Measurements from ENCODE around the gene PET117. TPM values are rescaled to one million over a fixed set of nuclear protein-coding genes. Genes with fewer than 3 reads are reported as not detected.

Gene PET117
- total and polyA plus RNA-seq, 7 experiments from 2014 or later = 9.0 to 44.7 (median 17.2) TPM

GRCh38 chr20:18144541-18145099 is 7.0 kb downstream of the PET117 start:
- CTCF ChIA-PET = interaction anchor here (0.5 to 0.6 kb wide), 2 partner anchors 30 to 656 kb away, joined by 3 to 5 read pairs; no protein-coding TSS in a partner anchor
- H3K27ac Mint-ChIP-seq = no peak overlapping the region

GRCh38 chr20:18154342-18154741 is 16.7 kb downstream of the PET117 start:
- H3K4me1 ChIP-seq (ENCODE audit: control insufficient read depth in 2 of 2, insufficient read depth in 2 of 2, low read length in 2 of 2) = no peaks in the 10 kb centered on the region
- ATAC-seq (no peak), DNase-seq (no peak)
- peaks cover 0 to 15% (median 0%) of the 10 kb centered on the region in 7 donors for H3K4me1 Mint-ChIP-seq
- H3K27me3 ChIP-seq (ENCODE audit: control insufficient read depth in 2 of 2, insufficient read depth in 2 of 2, low read length in 2 of 2) = no peaks in the 10 kb centered on the region
- ChIA-PET POLR2A (interaction anchor here (1.5 kb wide), 1 partner anchor 16 kb away, joined by 4 read pairs; no protein-coding TSS in a partner anchor), CTCF (interaction anchor here (1.1 kb wide), 1 partner anchor 13 kb away, joined by 3 read pairs; no protein-coding TSS in a partner anchor)
- peaks cover 10 to 59% (median 10%) of the 10 kb centered on the region in 3 experiments for H3K36me3 ChIP-seq (ENCODE audit: control insufficient read depth in 2 of 3, insufficient read depth in 3 of 3, low read length in 3 of 3)
- H3K4me3 ChIP-seq (ENCODE audit: low read length) = no peak overlapping the region
- no peak overlapping the region for H3K4me3 Mint-ChIP-seq
- H3K9me3 ChIP-seq (ENCODE audit: control insufficient read depth in 2 of 3, low read length in 3 of 3) = no peaks in the 10 kb centered on the region
- H3K27me3 Mint-ChIP-seq = no peaks in the 10 kb centered on the region
- intact Hi-C loops (cut with micrococcal nuclease) = no loop called here
- peaks cover 5 to 61% (median 19%) of the 10 kb centered on the region in 5 donors for H3K36me3 Mint-ChIP-seq
- H3K27ac Mint-ChIP-seq = no peak overlapping the region
- H3K27ac ChIP-seq (ENCODE audit: low read depth, low read length) = no peak overlapping the region
- no peaks in the 10 kb centered on the region for H3K9me3 Mint-ChIP-seq

More at GRCh38 chr20:18144541-18145099, 7.0 kb downstream of the PET117 start:
- intact Hi-C loops (cut with micrococcal nuclease) = no loop called here
- Histone ChIP-seq H3K9me3 (ENCODE audit: control insufficient read depth in 2 of 3, low read length in 3 of 3) (no peaks in the 10 kb centered on the region), H3K4me1 (ENCODE audit: control insufficient read depth in 2 of 2, insufficient read depth in 2 of 2, low read length in 2 of 2) (peaks cover 4 to 5% of the 10 kb centered on the region in 2 donors), H3K27ac (ENCODE audit: low read depth, low read length) (no peak overlapping the region), H3K27me3 (ENCODE audit: control insufficient read depth in 2 of 2, insufficient read depth in 2 of 2, low read length in 2 of 2) (no peaks in the 10 kb centered on the region), H3K36me3 (ENCODE audit: control insufficient read depth in 2 of 3, insufficient read depth in 3 of 3, low read length in 3 of 3) (peaks cover 0 to 42% (median 0%) of the 10 kb centered on the region in 3 experiments), H3K4me3 (ENCODE audit: low read length) (no peak overlapping the region)
- peak overlapping the region in 1 of 10 donors; percentile 14 for H3K4me3 Mint-ChIP-seq
- ATAC-seq = no peak
- peaks cover 13 to 43% (median 31%) of the 10 kb centered on the region in 7 donors for H3K4me1 Mint-ChIP-seq
- DNase-seq = no peak
- H3K36me3 Mint-ChIP-seq = peaks cover 8 to 39% (median 12%) of the 10 kb centered on the region in 5 donors
- H3K9me3 Mint-ChIP-seq = no peaks in the 10 kb centered on the region
- H3K27me3 Mint-ChIP-seq = no peaks in the 10 kb centered on the region
- POLR2A ChIA-PET = interaction anchor here (0.6 kb wide), 1 partner anchor 23 kb away, joined by 3 read pairs; no protein-coding TSS in a partner anchor

GRCh38 chr20:18156045-18156444 is 18.4 kb downstream of the PET117 start:
- H3K27me3 ChIP-seq (ENCODE audit: control insufficient read depth in 2 of 2, insufficient read depth in 2 of 2, low read length in 2 of 2) = no peaks in the 10 kb centered on the region
- Mint-ChIP-seq H3K4me3 (no peak overlapping the region), H3K4me1 (peaks cover 0 to 13% (median 0%) of the 10 kb centered on the region in 7 donors), H3K27ac (no peak overlapping the region), H3K36me3 (peaks cover 5 to 52% (median 23%) of the 10 kb centered on the region in 5 donors), H3K9me3 (no peaks in the 10 kb centered on the region), H3K27me3 (no peaks in the 10 kb centered on the region)
- no peak overlapping the region for H3K4me3 ChIP-seq (ENCODE audit: low read length)
- H3K4me1 ChIP-seq (ENCODE audit: control insufficient read depth in 2 of 2, insufficient read depth in 2 of 2, low read length in 2 of 2) = no peaks in the 10 kb centered on the region
- H3K27ac ChIP-seq (ENCODE audit: low read depth, low read length) = no peak overlapping the region
- POLR2A ChIA-PET = no interaction called here
- DNase-seq = no peak
- no peaks in the 10 kb centered on the region for H3K9me3 ChIP-seq (ENCODE audit: control insufficient read depth in 2 of 3, low read length in 3 of 3)
- CTCF ChIA-PET = no interaction called here
- peaks cover 10 to 50% (median 12%) of the 10 kb centered on the region in 3 experiments for H3K36me3 ChIP-seq (ENCODE audit: control insufficient read depth in 2 of 3, insufficient read depth in 3 of 3, low read length in 3 of 3)
- ATAC-seq = no peak
- intact Hi-C loops (cut with micrococcal nuclease) = no loop called here

DNA sequence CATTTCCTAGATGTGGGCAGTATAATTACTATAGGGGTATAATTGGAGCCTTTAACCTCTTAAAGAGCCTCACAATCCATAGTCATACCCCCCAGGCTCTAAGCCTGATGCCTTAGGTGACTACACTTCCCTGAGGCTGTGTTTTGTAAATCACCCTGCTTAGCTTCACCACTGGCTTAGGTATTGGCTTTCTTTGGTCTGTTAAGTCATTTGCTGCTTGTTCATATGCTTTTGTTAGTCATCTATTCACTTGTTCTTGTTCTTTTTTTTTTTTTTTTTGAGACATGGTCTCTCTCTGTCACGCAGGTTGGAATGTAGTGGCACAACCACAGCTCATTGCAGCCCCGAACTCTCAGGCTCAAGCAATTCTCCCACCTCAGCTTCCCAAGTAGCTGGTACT is 26.7 kb downstream of the PET117 start:
- POLR2A ChIA-PET = no interaction called here
- no peak for DNase-seq
- Histone ChIP-seq H3K4me1 (ENCODE audit: control insufficient read depth in 2 of 2, insufficient read depth in 2 of 2, low read length in 2 of 2) (peaks cover 10 to 16% of the 10 kb centered on the region in 2 donors), H3K9me3 (ENCODE audit: control insufficient read depth in 2 of 3, low read length in 3 of 3) (no peaks in the 10 kb centered on the region), H3K27me3 (ENCODE audit: control insufficient read depth in 2 of 2, insufficient read depth in 2 of 2, low read length in 2 of 2) (no peaks in the 10 kb centered on the region), H3K4me3 (ENCODE audit: low read length) (no peak overlapping the region), H3K36me3 (ENCODE audit: control insufficient read depth in 2 of 3, insufficient read depth in 3 of 3, low read length in 3 of 3) (peaks cover 0 to 40% (median 2%) of the 10 kb centered on the region in 3 experiments), H3K27ac (ENCODE audit: low read depth, low read length) (no peak overlapping the region)
- Mint-ChIP-seq H3K27me3 (no peaks in the 10 kb centered on the region), H3K4me1 (peaks cover 25 to 71% (median 63%) of the 10 kb centered on the region in 7 donors), H3K36me3 (peaks cover 18 to 65% (median 26%) of the 10 kb centered on the region in 5 donors), H3K9me3 (no peaks in the 10 kb centered on the region), H3K4me3 (peak overlapping the region in 6 of 10 donors; percentile 4 to 39 (median 18)), H3K27ac (peak overlapping the region in 6 of 9 donors; percentile 32 to 66 (median 52))
- intact Hi-C loops (cut with micrococcal nuclease) = no loop called here
- no peak for ATAC-seq
- CTCF ChIA-PET = interaction anchor here (0.6 kb wide), 1 partner anchor 45 kb away, joined by 3 read pairs; no protein-coding TSS in a partner anchor

DNA sequence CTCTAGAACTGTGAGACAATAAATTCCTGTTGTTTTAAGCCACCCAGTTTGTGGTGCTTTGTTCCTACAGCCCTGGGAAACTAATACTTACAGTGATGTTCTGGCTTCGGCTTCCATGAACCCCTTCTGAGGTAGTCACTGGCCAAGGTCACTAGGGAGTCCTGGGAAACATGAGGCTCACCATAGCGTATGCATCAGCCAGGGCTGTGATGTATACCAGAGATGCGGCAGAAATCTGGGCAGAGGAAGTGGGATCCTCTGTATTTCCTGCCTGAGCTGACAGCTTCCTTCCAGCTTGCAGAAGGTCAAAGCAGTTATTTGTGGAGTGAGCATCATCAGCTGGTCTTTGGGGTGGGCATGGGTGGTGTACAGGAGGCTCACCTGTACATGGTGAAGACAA is 27.9 kb downstream of the PET117 start:
- Mint-ChIP-seq H3K27ac (peak overlapping the region in 8 of 9 donors; percentile 22 to 87 (median 60)), H3K9me3 (no peaks in the 10 kb centered on the region), H3K27me3 (no peaks in the 10 kb centered on the region), H3K4me3 (peak overlapping the region; percentile 29 to 71 (median 60)), H3K36me3 (peaks cover 19 to 70% (median 32%) of the 10 kb centered on the region in 5 donors), H3K4me1 (peaks cover 25 to 77% (median 69%) of the 10 kb centered on the region in 7 donors)
- peak overlapping the region; percentile 48 for H3K27ac ChIP-seq (ENCODE audit: low read depth, low read length)
- ChIA-PET POLR2A (no interaction called here), CTCF (no interaction called here)
- ATAC-seq (no peak), DNase-seq (peak in 1 of 9 donors; percentile 0)
- no peak overlapping the region for H3K4me3 ChIP-seq (ENCODE audit: low read length)
- H3K36me3 ChIP-seq (ENCODE audit: control insufficient read depth in 2 of 3, insufficient read depth in 3 of 3, low read length in 3 of 3) = peaks cover 0 to 46% (median 0%) of the 10 kb centered on the region in 3 experiments
- intact Hi-C loops (cut with micrococcal nuclease) = no loop called here
- H3K27me3 ChIP-seq (ENCODE audit: control insufficient read depth in 2 of 2, insufficient read depth in 2 of 2, low read length in 2 of 2) = no peaks in the 10 kb centered on the region
- no peaks in the 10 kb centered on the region for H3K9me3 ChIP-seq (ENCODE audit: control insufficient read depth in 2 of 3, low read length in 3 of 3)
- H3K4me1 ChIP-seq (ENCODE audit: control insufficient read depth in 2 of 2, insufficient read depth in 2 of 2, low read length in 2 of 2) = peaks cover 10 to 16% of the 10 kb centered on the region in 2 donors

DNA sequence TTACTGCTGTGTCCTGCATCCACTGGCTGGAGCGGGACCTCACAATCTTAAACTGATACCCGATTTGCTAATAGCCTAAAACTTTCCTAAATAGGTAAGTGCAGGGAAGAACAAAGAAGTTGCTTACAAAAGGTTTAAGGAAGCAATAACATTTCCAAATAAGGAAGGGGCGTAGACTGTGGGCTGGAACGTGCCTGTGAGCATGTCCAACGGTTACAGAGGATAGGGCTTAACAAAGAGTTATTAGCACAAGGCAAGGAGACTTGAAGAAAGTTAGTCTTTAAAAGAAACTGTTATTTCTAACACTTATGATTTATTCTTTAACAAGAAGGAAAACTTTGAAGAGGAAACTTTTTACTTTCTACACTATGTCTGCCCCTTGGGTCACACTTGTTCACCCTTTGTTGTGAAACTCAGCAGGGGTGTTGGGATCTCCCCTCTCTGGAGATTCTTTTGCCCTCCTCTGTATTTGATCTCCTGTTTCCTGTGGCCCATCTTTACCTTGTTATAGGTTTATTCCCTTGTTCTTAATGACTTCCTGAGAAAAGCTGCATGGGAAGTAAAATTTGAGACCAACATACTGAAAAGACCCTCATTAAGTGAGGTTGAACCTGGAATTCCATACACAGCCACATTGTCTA is 28.7 kb downstream of the PET117 start:
- no peak overlapping the region for H3K27ac ChIP-seq (ENCODE audit: low read depth, low read length)
- no peaks in the 10 kb centered on the region for H3K9me3 ChIP-seq (ENCODE audit: control insufficient read depth in 2 of 3, low read length in 3 of 3)
- Mint-ChIP-seq H3K4me1 (peaks cover 25 to 83% (median 76%) of the 10 kb centered on the region in 7 donors), H3K27me3 (no peaks in the 10 kb centered on the region), H3K4me3 (peak overlapping the region in 6 of 10 donors; percentile 6 to 67 (median 52)), H3K27ac (peak overlapping the region in 8 of 9 donors; percentile 12 to 87 (median 44)), H3K36me3 (peaks cover 26 to 78% (median 39%) of the 10 kb centered on the region in 5 donors), H3K9me3 (no peaks in the 10 kb centered on the region)
- no peak for ATAC-seq
- ChIA-PET POLR2A (interaction anchor here (0.6 kb wide), 1 partner anchor 74 kb away, joined by 6 read pairs; no protein-coding TSS in a partner anchor), CTCF (no interaction called here)
- H3K27me3 ChIP-seq (ENCODE audit: control insufficient read depth in 2 of 2, insufficient read depth in 2 of 2, low read length in 2 of 2) = no peaks in the 10 kb centered on the region
- H3K36me3 ChIP-seq (ENCODE audit: control insufficient read depth in 2 of 3, insufficient read depth in 3 of 3, low read length in 3 of 3) = peaks cover 0 to 46% (median 0%) of the 10 kb centered on the region in 3 experiments
- DNase-seq = no peak
- H3K4me1 ChIP-seq (ENCODE audit: control insufficient read depth in 2 of 2, insufficient read depth in 2 of 2, low read length in 2 of 2) = peaks cover 10 to 16% of the 10 kb centered on the region in 2 donors
- intact Hi-C loops (cut with micrococcal nuclease) = no loop called here
- H3K4me3 ChIP-seq (ENCODE audit: low read length) = no peak overlapping the region

Measured in naive thymus-derived CD4-positive, alpha-beta T cell (primary cell).